ENCODE results near the gene MYRIP.
"Not testable (repeated sequence)": the region's sequence is repeated elsewhere in the genome, so short reads cannot be mapped to it uniquely, and the experiment has no call there.

The MYRIP gene

GRCh38 chr3:39809181-39809994, at the start of gene MYRIP:
Gene MYRIP (plus strand): TSS chr3:39809609. CDS start chr3:39900817, 91,208 bp downstream.
- DNase-seq: no peak

GRCh38 chr3:39760325-39760724, 49.1 kb upstream of the MYRIP start:
- no peak for DNase-seq

- no peak for DNase-seq
These were observed 46.8 kb upstream of the MYRIP start for GRCh38 chr3:39762537-39763070.

- DNase-seq: no peak
These were observed 46.0 kb upstream of the MYRIP start for GRCh38 chr3:39763390-39763789.

- DNase-seq: no peak
These were observed 43.8 kb upstream of the MYRIP start for GRCh38 chr3:39765575-39765974.

- DNase-seq: no peak
These were observed 43.0 kb upstream of the MYRIP start for GRCh38 chr3:39766433-39766832.

- not testable (repeated sequence) for DNase-seq
These were observed 42.5 kb upstream of the MYRIP start for GRCh38 chr3:39766909-39767308.

- not testable (repeated sequence) for DNase-seq
These were observed 31.2 kb upstream of the MYRIP start for GRCh38 chr3:39778168-39778567.

- no peak for DNase-seq
These were observed 29.7 kb upstream of the MYRIP start for GRCh38 chr3:39779511-39780230.

- no peak for DNase-seq
These were observed 29.1 kb upstream of the MYRIP start for GRCh38 chr3:39780352-39780751.

- no peak for DNase-seq
These were observed 28.4 kb upstream of the MYRIP start for GRCh38 chr3:39781025-39781424.

- no peak for DNase-seq
These were observed 27.8 kb upstream of the MYRIP start for GRCh38 chr3:39781632-39782031.

- no peak for DNase-seq
These were observed 25.7 kb upstream of the MYRIP start for GRCh38 chr3:39783680-39784079.

GRCh38 chr3:39784922-39785321, 24.5 kb upstream of the MYRIP start:
- DNase-seq: no peak

- DNase-seq: no peak
These were observed 21.1 kb upstream of the MYRIP start for GRCh38 chr3:39788128-39788883.

GRCh38 chr3:39791603-39792002, 17.8 kb upstream of the MYRIP start:
- no peak for DNase-seq

- no peak for DNase-seq
These were observed 14.5 kb upstream of the MYRIP start for GRCh38 chr3:39794880-39795279.

- no peak for DNase-seq
These were observed 8.2 kb upstream of the MYRIP start for GRCh38 chr3:39801216-39801615.

- not testable (repeated sequence) for DNase-seq
These were observed 6.9 kb upstream of the MYRIP start for GRCh38 chr3:39802486-39802885.

GRCh38 chr3:39803956-39804355, 5.5 kb upstream of the MYRIP start:
- no peak for DNase-seq

- DNase-seq: no peak
These were observed 4.5 kb upstream of the MYRIP start for GRCh38 chr3:39804951-39805350.

- no peak for DNase-seq
These were observed 3.8 kb upstream of the MYRIP start for GRCh38 chr3:39805650-39806049.

- no peak for DNase-seq
These were observed 2.6 kb upstream of the MYRIP start for GRCh38 chr3:39806820-39807219.
